HG02938 (cell line): ENCODE measurements around the gene JAKMIP1.

Experiments used
- ATAC-seq: cut with Tn5 transposase; IDR thresholded peaks from one replicate; pipeline ENCODE4 v1.9.1; 2021; ENCODE audit warnings: mild to moderate bottlenecking, moderate library complexity; ENCODE audit not compliant: unreplicated experiment

The JAKMIP1 gene

GRCh38 chr4:6047130-6047673 lies 153.1 kb downstream of the JAKMIP1 start:
- no peak for ATAC-seq

- no peak for ATAC-seq
Measured at GRCh38 chr4:6046526-6047129, 153.7 kb downstream of the JAKMIP1 start.

GRCh38 chr4:6044805-6045204 lies 155.5 kb downstream of the JAKMIP1 start:
- ATAC-seq, result no peak

GRCh38 chr4:6044276-6044675 lies 156.1 kb downstream of the JAKMIP1 start:
- no peak for ATAC-seq

GRCh38 chr4:6043843-6044242 lies 156.5 kb downstream of the JAKMIP1 start:
- no peak for ATAC-seq

- no peak for ATAC-seq
Measured at GRCh38 chr4:6043188-6043587, 157.2 kb downstream of the JAKMIP1 start.

GRCh38 chr4:6042293-6043063 lies 157.9 kb downstream of the JAKMIP1 start:
- ATAC-seq, result no peak

- no peak for ATAC-seq
Measured at GRCh38 chr4:6041800-6042199, 158.5 kb downstream of the JAKMIP1 start.

GRCh38 chr4:6038711-6039110 lies 161.6 kb downstream of the JAKMIP1 start:
- ATAC-seq, result no peak

GRCh38 chr4:6035786-6036185 lies 164.6 kb downstream of the JAKMIP1 start:
- no peak for ATAC-seq

GRCh38 chr4:6033381-6033780 lies 167.0 kb downstream of the JAKMIP1 start:
- ATAC-seq, result no peak

- no peak for ATAC-seq
Measured at GRCh38 chr4:6032249-6033244, 167.8 kb downstream of the JAKMIP1 start.

GRCh38 chr4:6031846-6032245 lies 168.5 kb downstream of the JAKMIP1 start:
- no peak for ATAC-seq

GRCh38 chr4:6030679-6031078 lies 169.7 kb downstream of the JAKMIP1 start:
- no peak for ATAC-seq

GRCh38 chr4:6029254-6029653 lies 171.1 kb downstream of the JAKMIP1 start:
- no peak for ATAC-seq

GRCh38 chr4:6028168-6028567 lies 172.2 kb downstream of the JAKMIP1 start:
- ATAC-seq, result no peak

- ATAC-seq, result no peak
Measured at GRCh38 chr4:6027392-6027791, 173.0 kb downstream of the JAKMIP1 start.

- no peak for ATAC-seq
Measured at GRCh38 chr4:6024313-6024960, 175.9 kb downstream of the JAKMIP1 start.

- ATAC-seq, result no peak
Measured at GRCh38 chr4:6023731-6024130, 176.6 kb downstream of the JAKMIP1 start.

- ATAC-seq, result no peak
Measured at GRCh38 chr4:6022607-6023288, 177.6 kb downstream of the JAKMIP1 start.
